PC-3 (cell line): ENCODE results near the gene HOXC13. TPM values are rescaled to one million over a fixed set of nuclear protein-coding genes. Genes with fewer than 3 reads are reported as not detected.

ENCODE experiments used
- ATAC-seq: fragments of 200-7000 bp; cut with Tn5 transposase; 2 replicates; pipeline ENCODE4 v1.9.1; 2020; ENCODE audit warnings: mild to moderate bottlenecking, moderate library complexity
- BruUV-seq: library from RNA; stranded (reverse); fragments of 400-500 nt; replicated peaks from 2 replicates; lab custom pipeline; 2021; lab: Mats Ljungman, UMichigan
- CTCF ChIA-PET: fragments of 300-600 bp; sonication (Branson Sonifier 250); formaldehyde crosslinking; loops from one replicate; lab custom pipeline; 2022; ENCODE audit warnings: antibody characterized with exemption; lab: Charles Lee
- POLR2A ChIA-PET: fragments of 300-600 bp; sonication (Branson Sonifier 250); formaldehyde crosslinking; loops from one replicate; lab custom pipeline; 2022; ENCODE audit warnings: antibody characterized with exemption; ENCODE audit not compliant: unreplicated experiment; lab: Charles Lee
- DNase-seq: peaks from one replicate; pipeline ENCODE4 v3.0.0-alpha.2; 2015
- H2AFZ ChIP-seq: fragments of 300-600 bp; sonication (generic); 2 replicates; pipeline ENCODE4 v1.6.0; 2016; ENCODE audit warnings: antibody characterized with exemption, low read length
- H3F3A ChIP-seq: fragments of 300-600 bp; sonication (generic); one replicate; pipeline ENCODE4 v1.6.0; 2017; ENCODE audit warnings: antibody characterized with exemption, low read length, control low read depth, mild to moderate bottlenecking; ENCODE audit not compliant: unreplicated experiment
- H3K27ac ChIP-seq: fragments of 300-600 bp; sonication (generic); 2 replicates; pipeline ENCODE4 v1.5.1; 2016; ENCODE audit warnings: mild to moderate bottlenecking, low read length
- H3K27me3 ChIP-seq: fragments of 300-600 bp; sonication (generic); 2 replicates; pipeline ENCODE4 v1.6.1; 2016; ENCODE audit warnings: low read length, mixed read lengths
- H3K36me3 ChIP-seq: fragments of 300-600 bp; sonication (generic); 2 replicates; pipeline ENCODE4 v1.6.1; 2016; ENCODE audit warnings: low read depth, mixed run types, low read length, mixed read lengths
- H3K4me1 ChIP-seq: fragments of 300-600 bp; sonication (generic); 2 replicates; pipeline ENCODE4 v1.5.1; 2016; ENCODE audit warnings: low read length; ENCODE audit not compliant: insufficient read depth
- H3K4me2 ChIP-seq: fragments of 300-600 bp; sonication (generic); 2 replicates; pipeline ENCODE4 v1.6.0; 2016; ENCODE audit warnings: low read length
- H3K4me3 ChIP-seq: fragments of 300-600 bp; sonication (generic); 2 replicates; pipeline ENCODE4 v1.5.1; 2016; ENCODE audit warnings: mild to moderate bottlenecking, low read length, mixed read lengths
- H3K79me2 ChIP-seq: fragments of 300-600 bp; sonication (generic); 2 replicates; pipeline ENCODE4 v1.6.1; 2017; ENCODE audit warnings: low read length, mixed read lengths
- H3K9ac ChIP-seq: fragments of 300-600 bp; sonication (generic); 2 replicates; pipeline ENCODE4 v1.6.0; 2016; ENCODE audit warnings: mild to moderate bottlenecking, low read length
- H3K9me2 ChIP-seq: fragments of 300-600 bp; sonication (generic); replicated peaks from 2 replicates; pipeline ENCODE4 v1.6.1; 2016; ENCODE audit warnings: mixed run types, low read length, mixed read lengths
- H3K9me3 ChIP-seq: fragments of 300-600 bp; sonication (generic); 2 replicates; pipeline ENCODE4 v1.6.1; 2016; ENCODE audit warnings: low read length, mixed read lengths
- H4K20me1 ChIP-seq: fragments of 300-600 bp; sonication (generic); 2 replicates; pipeline ENCODE4 v1.6.1; 2016; ENCODE audit warnings: low read length, mixed read lengths
- CTCF ChIP-seq: fragments of 300-600 bp; sonication (generic); conservative IDR thresholded peaks from 2 replicates; pipeline ENCODE4 v1.5.1; 2017; ENCODE audit warnings: antibody characterized with exemption, low read depth, mild to moderate bottlenecking, low read length
- EZH2 ChIP-seq: fragments of 300-600 bp; sonication (generic); IDR thresholded peaks from one replicate; pipeline ENCODE4 v1.6.1; 2017; ENCODE audit warnings: antibody characterized with exemption, mild to moderate bottlenecking, low read length; ENCODE audit not compliant: unreplicated experiment
- EZH2phosphoT487 ChIP-seq: fragments of 300-600 bp; sonication (generic); IDR thresholded peaks from 2 replicates; pipeline ENCODE4 v1.6.1; 2018; ENCODE audit warnings: mild to moderate bottlenecking, antibody characterized with exemption, low read length, borderline replicate concordance
- intact Hi-C: fragments of 100-400 bp; cut with micrococcal nuclease; formaldehyde crosslinking; loops from 2 replicates; pipeline ENCODE4 v1.9.0; 2023
- total RNA-seq: library from RNA; depleted of rRNA; stranded (reverse); fragments of >200 nt; gene quantifications from 2 replicates; pipeline ENCODE4 v1.2.3, GENCODE V29; 2014

Gene HOXC13
- total RNA-seq, 1 experiment from 2014 or later = 9.0 TPM

DNA sequence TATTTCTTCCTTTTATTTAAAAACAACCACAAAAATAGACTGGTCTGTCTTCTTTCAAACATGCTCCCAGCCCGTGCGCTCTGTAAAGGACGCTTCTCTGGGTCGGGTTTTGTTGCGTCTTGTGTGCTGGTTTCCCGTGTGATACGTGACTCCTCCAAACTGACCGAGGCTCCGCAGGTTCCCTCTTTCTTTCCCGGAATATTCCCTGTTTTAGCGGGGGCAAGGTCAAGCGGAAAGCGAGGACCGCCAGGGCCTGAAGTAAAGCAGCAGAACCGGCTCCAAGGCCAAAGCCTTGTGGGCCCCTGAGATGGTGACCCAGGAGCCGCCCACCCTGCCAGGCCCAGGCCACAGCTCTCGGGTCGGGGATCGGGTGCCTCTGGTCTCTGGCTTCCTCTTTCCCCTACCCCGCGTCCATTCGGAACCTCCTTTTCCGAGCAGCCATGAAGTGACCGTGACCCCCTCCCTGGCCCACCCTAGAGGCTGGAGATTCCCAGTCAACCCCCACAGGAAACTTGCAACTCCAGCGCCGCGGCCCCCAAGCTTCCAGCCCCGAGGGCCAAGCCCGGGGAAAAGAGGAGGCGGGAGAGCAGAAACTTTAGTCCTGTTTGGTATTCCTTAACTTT is 45.4 kb downstream of the HOXC13 start:
- Histone ChIP-seq H4K20me1 (no peaks in the 10 kb centered on the region), H3F3A (no peaks in the 10 kb centered on the region), H3K36me3 (no peaks in the 10 kb centered on the region), H3K9me3 (no peaks in the 10 kb centered on the region), H3K27ac (no peak overlapping the region), H3K9ac (no peak overlapping the region), H2AFZ (no peak overlapping the region; the same call in 1 of the 2 replicates), H3K27me3 (no peaks in the 10 kb centered on the region), H3K4me1 (peaks cover 25% of the 10 kb centered on the region), H3K4me3 (no peak overlapping the region), H3K9me2 (no peaks in the 10 kb centered on the region), H3K4me2 (peak overlapping the region; percentile 41; the same call in 1 of the 2 replicates), H3K79me2 (no peaks in the 10 kb centered on the region)
- TF ChIP-seq EZH2 (no peak), CTCF (no peak), EZH2phosphoT487 (no peak)
- no peak for DNase-seq
- intact Hi-C loops = no loop called here
- ATAC-seq = no peak
- BruUV-seq = no TSS peak
- ChIA-PET CTCF (interaction anchor here (1.2 to 1.3 kb wide), 2 partner anchors 48 to 217 kb away, joined by 3 to 11 read pairs; partner anchors contain the start of gene HOXC5), POLR2A (no interaction called here)

DNA sequence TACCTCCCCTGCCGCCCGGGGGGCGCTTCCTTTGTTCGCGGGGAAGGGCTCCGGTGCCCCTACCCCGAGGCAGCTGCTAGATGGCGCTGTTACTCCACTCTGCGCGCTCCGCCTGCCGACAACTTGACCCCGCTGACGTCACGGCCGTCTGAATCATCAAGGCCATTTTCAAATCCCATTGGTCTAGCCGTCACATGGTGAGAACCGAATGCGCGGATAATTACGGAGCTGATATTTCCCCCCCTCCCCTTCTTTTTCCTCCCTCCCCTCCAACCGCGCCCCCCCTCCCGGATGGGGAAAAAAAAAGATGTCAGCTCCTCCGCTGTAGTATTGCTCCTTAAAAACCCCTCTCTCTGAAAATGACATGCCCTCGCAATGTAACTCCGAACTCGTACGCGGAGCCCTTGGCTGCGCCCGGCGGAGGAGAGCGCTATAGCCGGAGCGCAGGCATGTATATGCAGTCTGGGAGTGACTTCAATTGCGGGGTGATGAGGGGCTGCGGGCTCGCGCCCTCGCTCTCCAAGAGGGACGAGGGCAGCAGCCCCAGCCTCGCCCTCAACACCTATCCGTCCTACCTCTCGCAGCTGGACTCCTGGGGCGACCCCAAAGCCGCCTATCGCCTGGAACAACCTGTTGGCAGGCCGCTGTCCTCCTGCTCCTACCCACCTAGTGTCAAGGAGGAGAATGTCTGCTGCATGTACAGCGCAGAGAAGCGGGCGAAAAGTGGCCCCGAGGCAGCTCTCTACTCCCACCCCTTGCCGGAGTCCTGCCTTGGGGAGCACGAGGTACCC is 46.5 kb downstream of the HOXC13 start, which contains the start of gene HOXC10:
Gene HOXC10 (plus strand): TSS at position 246 of the 791 bp plus-strand sequence. CDS start 114 bp downstream, at position 360.
- no peaks in the 10 kb centered on the region for H3K79me2 ChIP-seq
- H3K9me2 ChIP-seq = no peaks in the 10 kb centered on the region
- peak; percentile 71 for TF ChIP-seq CTCF
- no peak for TF ChIP-seq EZH2phosphoT487
- TF ChIP-seq EZH2 = no peak
- H3K9ac ChIP-seq = no peak within 1 kb of the TSS
- H3K4me2 ChIP-seq = peak within 1 kb of the TSS; percentile 78
- H3K27ac ChIP-seq = no peak within 1 kb of the TSS
- ATAC-seq (peak; percentile 64), DNase-seq (peak; percentile 93)
- ChIA-PET POLR2A (no interaction called here), CTCF (interaction anchor here (0.5 to 1.3 kb wide), 6 partner anchors 11 to 216 kb away, joined by 3 to 11 read pairs (median 4); partner anchors contain the start of gene HOXC5)
- no peaks in the 10 kb centered on the region for H3K27me3 ChIP-seq
- no peaks in the 10 kb centered on the region for H4K20me1 ChIP-seq
- peak within 1 kb of the TSS; percentile 86 for H2AFZ ChIP-seq
- peak within 1 kb of the TSS; percentile 46; the same call in 1 of the 2 replicates for H3K4me3 ChIP-seq
- intact Hi-C loops = loop anchor here (5.0 kb wide), 1 partner anchor 43 kb away; no protein-coding TSS in a partner anchor
- no peaks in the 10 kb centered on the region for H3K36me3 ChIP-seq
- BruUV-seq = no TSS peak
- H3K9me3 ChIP-seq = no peaks in the 10 kb centered on the region
- no peaks in the 10 kb centered on the region for H3F3A ChIP-seq
- peaks cover 26% of the 10 kb centered on the region for H3K4me1 ChIP-seq
